Right renal cortex interstitium (tissue), 3 donors: ENCODE measurements around the gene ARL16. TPM values are rescaled to one million over a fixed set of nuclear protein-coding genes. Genes with fewer than 3 reads are reported as not detected.
"Not testable (repeated sequence)": the region's sequence is repeated elsewhere in the genome, so short reads cannot be mapped to it uniquely, and the experiment has no call there.

ENCODE experiments used
- DNase-seq, 3 donors: peaks; one replicate each; pipeline ENCODE4 v3.0.0-alpha.2; 2013; ENCODE audit warnings: low read depth in 3 of 3, low spot score in 2 of 3
- polyA plus RNA-seq, 3 donors: library from polyadenylated mRNA; unstranded; fragments of 120-200 nt; gene quantifications; one replicate each; pipeline ENCODE4 v1.2.1, GENCODE V29; 2013; ENCODE audit not compliant: insufficient read length in 3 of 3

Gene ARL16
- polyA plus RNA-seq, 3 donors, result 38.8 to 50.9 (median 44.0) TPM

DNA sequence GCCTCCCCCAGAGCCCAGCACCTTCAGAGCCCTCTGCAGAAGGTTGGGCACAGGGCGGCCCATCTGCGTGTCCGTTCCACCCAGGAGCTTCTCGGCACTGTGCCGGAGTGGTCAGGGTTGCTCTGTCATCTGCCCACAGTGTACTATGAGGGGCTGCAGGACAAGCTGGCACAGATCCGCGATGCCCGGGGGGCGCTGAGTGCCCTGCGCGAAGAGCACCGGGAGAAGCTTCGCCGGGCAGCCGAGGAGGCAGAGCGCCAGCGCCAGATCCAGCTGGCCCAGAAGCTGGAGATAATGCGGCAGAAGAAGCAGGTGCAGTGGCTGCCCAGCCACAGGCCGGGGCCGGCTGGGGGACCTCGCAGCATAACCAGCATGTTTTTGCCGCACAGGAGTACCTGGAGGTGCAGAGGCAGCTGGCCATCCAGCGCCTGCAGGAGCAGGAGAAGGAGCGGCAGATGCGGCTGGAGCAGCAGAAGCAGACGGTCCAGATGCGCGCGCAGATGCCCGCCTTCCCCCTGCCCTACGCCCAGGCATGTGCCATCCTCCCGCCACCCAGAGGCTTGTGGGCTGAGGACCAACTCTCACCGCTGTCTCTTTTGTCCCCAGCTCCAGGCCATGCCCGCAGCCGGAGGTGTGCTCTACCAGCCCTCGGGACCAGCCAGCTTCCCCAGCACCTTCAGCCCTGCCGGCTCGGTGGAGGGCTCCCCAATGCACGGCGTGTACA is 12.8 kb upstream of the ARL16 start:
- DNase-seq, result no peak

DNA sequence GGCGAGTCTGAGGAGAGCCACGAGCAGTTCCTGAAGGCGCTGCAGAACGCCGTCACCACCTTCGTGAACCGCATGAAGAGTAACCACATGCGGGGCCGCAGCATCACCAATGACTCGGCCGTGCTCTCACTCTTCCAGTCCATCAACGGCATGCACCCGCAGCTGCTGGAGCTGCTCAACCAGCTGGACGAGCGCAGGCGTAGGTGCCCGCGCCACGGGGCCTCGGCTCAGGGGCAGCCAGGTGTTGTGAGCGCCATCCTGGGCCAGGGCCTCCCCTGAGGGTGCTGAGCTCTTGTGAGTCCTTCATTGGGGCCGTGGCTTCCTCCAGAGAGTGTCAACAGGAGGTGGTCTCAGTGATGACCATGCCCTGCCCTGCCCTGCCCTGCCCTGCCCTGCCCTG is 12.2 kb upstream of the ARL16 start:
- no peak for DNase-seq

GRCh38 chr17:81695211-81695610 is 11.6 kb upstream of the ARL16 start:
- DNase-seq, result no peak

GRCh38 chr17:81694810-81695209 is 11.2 kb upstream of the ARL16 start:
- no peak for DNase-seq

DNA sequence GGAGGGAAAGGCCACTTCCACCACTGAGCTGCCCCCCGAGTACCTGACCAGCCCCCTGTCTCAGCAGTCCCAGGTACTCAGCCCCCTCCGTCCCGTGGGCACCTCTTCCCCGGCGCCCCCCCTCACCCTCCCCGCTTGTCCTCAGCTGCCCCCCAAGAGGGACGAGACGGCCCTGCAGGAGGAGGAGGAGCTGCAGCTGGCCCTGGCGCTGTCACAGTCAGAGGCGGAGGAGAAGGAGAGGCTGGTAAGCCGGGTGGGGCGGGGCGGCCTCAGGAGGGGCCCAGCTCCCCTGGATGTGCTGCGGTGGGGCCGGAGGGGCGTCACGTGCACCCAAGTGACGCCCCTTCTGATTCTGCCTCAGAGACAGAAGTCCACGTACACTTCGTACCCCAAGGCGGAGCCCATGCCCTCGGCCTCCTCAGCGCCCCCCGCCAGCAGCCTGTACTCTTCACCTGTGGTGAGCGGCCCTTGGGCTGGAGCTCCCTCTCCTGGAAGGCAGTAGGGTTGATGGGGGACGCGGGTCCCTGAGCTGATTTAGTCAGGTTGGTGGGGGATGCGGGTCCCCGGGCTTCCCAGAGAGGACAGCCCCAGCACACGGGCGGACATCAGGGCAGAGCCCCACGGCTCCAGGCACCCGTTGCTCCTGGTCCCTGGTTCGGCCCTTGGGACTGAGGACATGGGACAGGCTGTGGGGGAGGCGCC is 10.1 kb upstream of the ARL16 start:
- no peak for DNase-seq

- DNase-seq, result no peak
These were observed 8.0 kb upstream of the ARL16 start for GRCh38 chr17:81691608-81692007.

DNA sequence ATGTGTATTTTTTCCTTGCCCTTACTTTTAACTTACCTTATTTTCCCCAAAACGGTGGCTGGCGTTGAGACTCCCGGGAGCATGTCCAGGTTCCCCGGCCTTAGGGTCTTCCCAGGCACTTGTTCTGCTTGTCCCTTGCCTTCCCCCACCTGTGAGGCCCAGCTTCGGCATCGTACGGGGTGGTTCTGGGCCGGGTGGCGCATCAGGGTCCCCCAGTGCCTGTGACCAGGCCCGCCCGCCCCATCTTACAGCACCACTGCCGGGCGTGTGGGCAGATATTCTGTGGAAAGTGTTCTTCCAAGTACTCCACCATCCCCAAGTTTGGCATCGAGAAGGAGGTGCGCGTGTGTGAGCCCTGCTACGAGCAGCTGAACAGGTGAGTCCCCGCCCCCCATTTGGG is 7.6 kb upstream of the ARL16 start:
- no peak for DNase-seq

GRCh38 chr17:81690549-81690948 is 7.0 kb upstream of the ARL16 start:
- DNase-seq, result no peak

- DNase-seq, result no peak
These were observed 6.5 kb upstream of the ARL16 start for GRCh38 chr17:81690066-81690465.

GRCh38 chr17:81688616-81689015 is 5.0 kb upstream of the ARL16 start:
- DNase-seq, result no peak

GRCh38 chr17:81687770-81688541 is 4.4 kb upstream of the ARL16 start:
- no peak for DNase-seq

DNA sequence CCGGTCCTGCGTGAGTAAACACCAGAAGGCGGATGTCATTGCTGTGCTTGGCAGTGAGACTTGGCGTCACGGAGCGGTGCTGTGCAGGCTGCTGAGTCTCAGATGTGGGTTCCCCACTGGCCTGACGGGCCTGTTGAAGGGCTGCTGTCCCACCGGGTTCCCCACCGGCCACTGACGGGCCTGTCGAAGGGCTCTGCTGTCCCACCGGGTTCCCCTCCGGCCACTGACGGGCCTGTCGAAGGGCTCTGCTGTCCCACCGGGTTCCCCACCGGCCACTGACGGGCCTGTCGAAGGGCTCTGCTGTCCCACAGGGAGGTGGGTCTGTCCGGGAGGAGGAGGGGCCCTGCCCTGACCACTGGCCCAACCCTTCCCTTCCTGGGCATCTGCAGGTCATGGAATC is 3.0 kb upstream of the ARL16 start:
- no peak for DNase-seq

DNA sequence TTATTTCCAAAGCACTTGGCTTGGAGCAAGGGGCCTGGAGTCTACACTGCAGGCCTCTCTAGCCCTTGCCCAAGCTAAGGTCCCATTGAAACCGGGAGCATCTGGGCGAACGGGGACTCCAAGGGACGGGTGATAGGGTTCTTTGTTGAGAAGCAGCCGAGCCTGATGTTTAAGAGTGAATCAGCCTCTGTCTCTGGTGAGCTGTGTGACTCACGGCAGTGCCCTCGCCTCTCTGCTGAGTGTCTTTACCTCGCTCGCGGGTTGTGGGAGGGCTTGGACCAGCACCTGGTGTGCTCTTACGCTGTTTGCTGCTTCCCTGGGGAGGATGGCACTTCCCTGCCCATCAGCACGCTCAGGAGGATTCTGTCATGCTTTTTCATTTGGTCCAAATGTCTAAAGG is 1.5 kb upstream of the ARL16 start:
- DNase-seq, result no peak

DNA sequence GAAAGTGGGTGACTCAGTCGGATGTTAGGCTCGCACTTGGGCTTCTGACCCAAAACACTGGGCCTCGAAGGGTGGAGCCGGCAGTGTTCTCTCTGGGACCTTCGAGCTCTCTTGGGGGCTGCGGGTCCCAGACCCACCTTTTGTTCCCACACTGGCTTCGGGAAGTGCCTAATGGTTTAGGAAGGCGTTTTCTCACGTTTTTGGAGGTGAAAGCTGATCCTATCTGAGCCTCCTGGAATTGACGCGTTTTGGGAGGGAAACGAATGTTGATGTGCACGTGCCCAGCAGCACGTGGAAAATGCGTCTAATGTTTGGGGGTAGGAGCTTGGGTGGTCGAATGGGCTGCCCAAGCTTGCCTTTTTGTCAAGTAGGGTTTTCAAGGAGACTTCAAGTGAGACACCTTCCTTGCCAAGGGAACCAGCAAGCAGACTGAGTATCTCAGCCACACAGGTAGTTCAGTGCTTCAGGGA is 880 bp upstream of the ARL16 start:
- no peak for DNase-seq

- DNase-seq, result no peak
These were observed 401 bp downstream of the ARL16 start for GRCh38 chr17:81683208-81683583.

DNA sequence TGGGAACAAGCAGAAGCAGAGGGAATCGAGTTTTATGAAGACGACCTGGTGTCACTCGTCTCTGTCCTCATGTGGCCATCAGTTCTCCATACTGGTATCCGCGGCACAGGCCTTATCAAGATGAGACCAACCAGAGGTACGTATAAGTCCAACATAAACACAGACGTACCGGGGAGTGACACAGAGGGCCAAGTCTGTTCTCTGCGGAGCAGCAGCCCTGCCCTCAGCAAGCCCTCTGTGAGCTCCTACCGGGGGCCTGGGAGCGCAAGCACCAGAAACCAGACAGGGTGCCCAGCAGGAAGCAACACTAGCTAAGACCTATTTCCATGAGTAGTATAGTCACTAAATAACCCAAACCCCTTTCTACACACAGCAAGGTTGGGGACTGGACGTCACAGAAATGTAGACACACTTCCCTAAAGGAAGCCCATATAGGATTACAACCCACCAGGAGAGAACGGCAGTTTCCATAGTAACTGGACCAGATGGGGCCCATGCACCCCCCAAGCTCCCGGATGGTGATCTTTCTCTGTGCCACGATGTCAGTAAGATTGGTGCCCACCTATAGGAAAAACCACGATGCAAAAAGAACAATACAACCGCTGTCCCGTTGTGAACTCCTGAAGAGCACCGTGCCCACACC is 911 bp downstream of the ARL16 start:
- DNase-seq, result no peak

- DNase-seq, result no peak
These were observed 1.9 kb downstream of the ARL16 start for GRCh38 chr17:81681672-81682071.

GRCh38 chr17:81680150-81680549 is 3.4 kb downstream of the ARL16 start:
- DNase-seq, result no peak

DNA sequence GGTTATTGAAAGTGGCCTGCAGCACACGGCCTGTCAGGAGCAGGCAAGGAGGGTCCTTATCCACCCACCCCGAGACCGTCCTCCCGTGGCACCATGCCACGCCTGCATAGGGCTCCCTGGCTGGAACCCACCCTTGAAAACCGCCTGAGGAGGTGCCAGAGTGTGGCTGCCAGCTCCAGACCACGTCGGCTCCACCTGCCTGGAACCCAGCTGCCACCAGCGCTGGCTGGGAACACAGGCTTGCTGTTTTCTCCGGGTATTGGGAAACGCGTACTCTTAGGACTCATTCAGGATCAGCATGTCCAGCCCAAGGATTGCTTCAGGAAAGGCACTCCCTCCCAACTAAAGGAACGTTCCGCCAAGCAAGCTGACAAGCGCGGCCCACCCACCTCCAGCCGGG is 6.7 kb downstream of the ARL16 start:
- DNase-seq, result no peak

- not testable (repeated sequence) for DNase-seq
These were observed 7.9 kb downstream of the ARL16 start for GRCh38 chr17:81675515-81676221.
